ENCODE data around the gene EMSY.
"Not testable (repeated sequence)": the region's sequence is repeated elsewhere in the genome, so short reads cannot be mapped to it uniquely, and the experiment has no call there.

EMSY gene

GRCh38 chr11:76589964-76590950, 145.4 kb downstream of the EMSY start:
- no peak overlapping the region for H3K4me3 ChIP-seq (replicated peaks; ENCODE audit: low read depth, low read length)
- DNase-seq (ENCODE audit: extremely low read depth, low read depth): no peak
- TF ChIP-seq CTCF (IDR thresholded peaks at IDR 0.05; ENCODE audit: low read depth, low read length, missing control alignments): no peak

GRCh38 chr11:76591416-76591815, 146.6 kb downstream of the EMSY start:
- TF ChIP-seq CTCF (IDR thresholded peaks at IDR 0.05; ENCODE audit: low read depth, low read length, missing control alignments): no peak

GRCh38 chr11:76592025-76592914, 147.5 kb downstream of the EMSY start:
- DNase-seq (ENCODE audit: extremely low read depth, low read depth): no peak
- no peak overlapping the region for H3K4me3 ChIP-seq (replicated peaks; ENCODE audit: low read depth, low read length)

More at GRCh38 chr11:76591416-76591815, 146.6 kb downstream of the EMSY start:
- DNase-seq (ENCODE audit: extremely low read depth, low read depth): no peak
- H3K4me3 ChIP-seq (replicated peaks; ENCODE audit: low read depth, low read length): no peak overlapping the region

GRCh38 chr11:76592961-76593360, 148.1 kb downstream of the EMSY start:
- TF ChIP-seq CTCF (IDR thresholded peaks at IDR 0.05; ENCODE audit: low read depth, low read length, missing control alignments): no peak
- no peak for DNase-seq (ENCODE audit: extremely low read depth, low read depth)
- H3K4me3 ChIP-seq (replicated peaks; ENCODE audit: low read depth, low read length): no peak overlapping the region

More at GRCh38 chr11:76592025-76592914, 147.5 kb downstream of the EMSY start:
- no peak for TF ChIP-seq CTCF (IDR thresholded peaks at IDR 0.05; ENCODE audit: low read depth, low read length, missing control alignments)

- not testable (repeated sequence) for H3K4me3 ChIP-seq (replicated peaks; ENCODE audit: low read depth, low read length); DNase-seq (ENCODE audit: extremely low read depth, low read depth)
Observed at GRCh38 chr11:76595091-76595490, 150.3 kb downstream of the EMSY start.

GRCh38 chr11:76596652-76597051, 151.8 kb downstream of the EMSY start:
- TF ChIP-seq CTCF (IDR thresholded peaks at IDR 0.05; ENCODE audit: low read depth, low read length, missing control alignments): no peak
- DNase-seq (ENCODE audit: extremely low read depth, low read depth): no peak
- H3K4me3 ChIP-seq (replicated peaks; ENCODE audit: low read depth, low read length): no peak overlapping the region
